Activated CD8-positive, alpha-beta memory T cell treated with anti-CD3 and anti-CD28 coated beads, Interleukin-2, amount 50 U/mL, for 1 hour (primary cell): ENCODE data around the gene ADGB.
A peak's percentile ranks its signal among the peaks of the same experiment; 100 is the strongest.

Source experiments
- DNase-seq: peaks from one replicate; pipeline ENCODE4 v3.0.0-alpha.2; 2020; ENCODE audit errors: extremely low read depth

Gene ADGB

GRCh38 chr6:146634022-146634421 is 35.2 kb downstream of the ADGB start:
- DNase-seq, result no peak

DNA sequence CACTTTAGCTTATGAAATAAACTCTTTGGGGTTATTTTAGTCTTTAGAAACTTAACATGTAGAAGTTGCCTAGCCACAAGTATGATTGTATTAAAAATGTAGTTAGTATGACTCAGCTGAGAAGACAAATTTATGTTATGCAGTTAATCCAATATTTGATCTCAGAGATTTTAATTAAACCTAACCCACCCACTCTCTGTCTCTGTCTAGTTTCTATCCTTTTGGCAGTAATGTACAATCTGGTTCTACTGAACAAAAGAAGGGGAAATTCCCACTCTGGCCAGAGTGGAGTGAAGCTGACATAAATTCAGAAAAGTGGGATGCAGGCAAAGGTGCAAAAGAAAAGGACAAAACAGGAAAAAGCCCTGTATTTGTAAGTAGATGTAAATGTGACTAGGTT is 36.4 kb downstream of the ADGB start:
- no peak for DNase-seq

GRCh38 chr6:146636481-146636880 is 37.7 kb downstream of the ADGB start:
- DNase-seq, result no peak

- no peak for DNase-seq
Measured at GRCh38 chr6:146642921-146643320, 44.1 kb downstream of the ADGB start.

- no peak for DNase-seq
Measured at GRCh38 chr6:146650799-146651481, 52.2 kb downstream of the ADGB start.

GRCh38 chr6:146651482-146651863 is 52.7 kb downstream of the ADGB start:
- no peak for DNase-seq

GRCh38 chr6:146657432-146657831 is 58.7 kb downstream of the ADGB start:
- no peak for DNase-seq

GRCh38 chr6:146664871-146665360 is 66.1 kb downstream of the ADGB start:
- no peak for DNase-seq

DNA sequence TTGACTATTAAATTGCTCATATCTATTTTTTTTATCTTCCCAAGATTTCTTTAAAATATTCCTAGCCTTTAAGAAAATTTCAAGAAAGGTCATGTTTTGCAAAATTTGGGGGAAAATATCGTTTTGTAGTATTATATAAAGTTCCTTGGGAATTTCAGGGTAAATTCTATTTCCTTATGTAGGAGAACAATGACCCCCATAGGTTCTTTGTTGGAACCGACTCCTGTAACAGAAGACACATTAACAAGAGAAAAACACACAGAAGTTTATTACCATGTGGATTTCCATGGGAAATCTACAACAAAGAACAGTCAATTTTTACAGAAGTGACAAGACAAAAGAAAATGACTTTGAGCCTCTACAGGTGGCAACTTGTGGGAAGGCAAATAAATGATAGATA is 68.1 kb downstream of the ADGB start:
- DNase-seq, result no peak

GRCh38 chr6:146670161-146670560 is 71.4 kb downstream of the ADGB start:
- DNase-seq, result no peak

GRCh38 chr6:146673069-146673468 is 74.3 kb downstream of the ADGB start:
- no peak for DNase-seq

DNA sequence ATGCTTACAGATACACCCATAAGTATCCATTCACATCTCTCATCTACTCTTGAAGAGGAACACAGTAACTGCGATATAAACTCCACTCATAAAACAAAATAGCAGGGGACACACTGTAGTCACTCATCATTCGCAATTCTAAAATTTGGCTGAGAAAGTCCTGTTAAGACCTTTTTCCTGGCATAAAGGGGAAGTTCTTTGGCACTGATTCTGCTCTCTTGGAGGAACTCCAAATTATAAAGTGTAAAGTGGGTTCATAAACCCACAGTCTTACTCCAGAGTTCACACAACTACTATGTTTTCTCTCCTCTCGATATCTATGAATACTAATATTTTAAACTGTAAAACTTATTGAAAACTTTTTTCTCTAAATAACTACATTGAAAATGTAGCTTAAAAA is 80.6 kb downstream of the ADGB start:
- no peak for DNase-seq

- DNase-seq, result no peak
Measured at GRCh38 chr6:146682919-146683318, 84.1 kb downstream of the ADGB start.

DNA sequence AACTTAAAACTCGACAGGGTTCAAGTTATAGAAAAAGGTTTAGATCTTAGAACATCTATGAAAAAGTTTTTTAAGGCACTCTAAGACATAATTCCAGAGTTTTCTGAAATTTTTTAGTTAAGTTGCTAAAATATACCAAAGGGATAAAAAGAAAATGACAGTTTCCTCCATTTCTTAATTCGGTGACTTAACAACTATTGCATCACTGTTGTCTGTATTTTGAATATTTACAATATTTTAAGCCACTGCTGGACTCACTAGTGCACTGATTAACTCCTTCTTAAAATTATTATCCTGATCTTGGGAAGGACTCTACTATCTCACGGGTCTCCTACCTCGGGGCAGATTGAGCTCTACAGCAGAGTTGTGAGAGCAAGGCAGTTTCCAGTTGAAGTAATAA is 91.0 kb downstream of the ADGB start:
- DNase-seq, result no peak

GRCh38 chr6:146693342-146693741 is 94.6 kb downstream of the ADGB start:
- DNase-seq, result no peak

- DNase-seq, result no peak
Measured at GRCh38 chr6:146697921-146698320, 99.1 kb downstream of the ADGB start.

DNA sequence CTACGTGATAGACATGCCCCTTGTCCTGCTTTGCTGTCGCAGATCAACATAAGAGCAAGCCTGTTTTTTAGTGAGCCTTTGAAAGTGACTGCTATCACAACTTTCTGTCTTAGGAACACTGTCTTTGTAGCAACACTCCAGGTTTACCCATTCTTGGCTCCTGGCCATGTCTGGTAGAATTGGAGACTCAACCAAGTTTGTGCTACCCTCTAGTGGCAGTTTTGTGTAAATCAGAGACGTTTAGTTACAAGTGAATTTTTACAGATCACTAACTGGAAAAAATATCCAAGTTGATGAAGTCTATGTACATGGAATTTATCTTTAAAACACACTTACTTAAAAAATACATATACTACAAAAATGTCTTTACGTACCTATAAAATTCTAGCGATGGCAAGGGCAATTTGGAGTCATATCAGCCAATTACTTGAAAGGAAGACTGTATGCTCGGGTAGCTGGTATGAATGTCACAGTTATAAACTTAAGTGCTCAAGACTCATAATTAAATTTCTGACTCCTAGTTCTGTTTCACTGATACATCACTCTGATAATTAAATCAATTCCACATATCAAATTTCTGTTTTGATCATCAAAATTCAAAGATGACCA is 101.4 kb downstream of the ADGB start:
- DNase-seq, result peak; percentile 1

- DNase-seq, result no peak
Measured at GRCh38 chr6:146701632-146702031, 102.9 kb downstream of the ADGB start.

GRCh38 chr6:146709036-146709622 is 110.4 kb downstream of the ADGB start:
- no peak for DNase-seq

- DNase-seq, result no peak
Measured at GRCh38 chr6:146719387-146719786, 120.6 kb downstream of the ADGB start.

DNA sequence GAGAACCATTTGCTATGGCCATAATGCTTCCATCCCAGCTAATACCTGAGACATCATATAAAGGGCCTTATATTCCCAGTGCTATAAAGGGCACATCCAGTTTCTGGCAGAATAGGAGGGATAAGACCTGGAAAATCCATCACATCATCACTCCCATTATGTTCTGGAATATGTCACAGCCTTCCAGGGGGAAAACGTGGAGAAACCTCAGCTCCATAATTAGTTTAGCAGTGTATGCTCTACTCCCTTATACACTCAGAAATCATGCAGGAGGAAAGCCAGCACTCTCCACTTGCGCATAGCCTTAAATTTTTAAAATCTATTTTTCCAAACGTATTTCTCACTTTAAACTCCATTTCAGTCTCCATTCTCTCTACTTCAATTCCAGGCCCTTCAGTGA is 140.9 kb downstream of the ADGB start:
- no peak for DNase-seq

DNA sequence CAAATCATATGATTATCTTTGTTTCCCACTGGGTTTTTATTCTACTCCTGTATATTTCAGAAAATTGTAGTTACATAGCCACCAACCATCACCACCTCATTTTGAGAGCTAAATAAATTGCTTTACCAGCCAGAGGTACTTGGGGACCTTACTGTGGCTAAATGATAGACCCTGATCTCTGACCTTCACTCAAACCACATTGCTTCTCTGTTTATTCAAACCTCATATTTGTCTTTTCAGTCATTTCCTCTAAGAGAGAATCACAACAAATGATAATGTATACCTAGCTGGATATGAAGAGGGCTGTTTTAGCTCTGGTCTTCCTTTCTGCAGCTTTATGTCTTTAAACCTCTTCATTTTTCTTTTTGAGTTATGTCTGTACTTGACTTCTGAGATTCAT is 142.8 kb downstream of the ADGB start:
- DNase-seq, result no peak

- DNase-seq, result no peak
Measured at GRCh38 chr6:146753306-146753705, 154.5 kb downstream of the ADGB start.
